ENCODE measurements around the gene SSBP3. TPM values are rescaled to one million over a fixed set of nuclear protein-coding genes. Genes with fewer than 3 reads are reported as not detected.

Gene SSBP3
- total RNA-seq, 4 donors from 2014 or later = 19.0 to 35.2 (median 33.4) TPM

DNA sequence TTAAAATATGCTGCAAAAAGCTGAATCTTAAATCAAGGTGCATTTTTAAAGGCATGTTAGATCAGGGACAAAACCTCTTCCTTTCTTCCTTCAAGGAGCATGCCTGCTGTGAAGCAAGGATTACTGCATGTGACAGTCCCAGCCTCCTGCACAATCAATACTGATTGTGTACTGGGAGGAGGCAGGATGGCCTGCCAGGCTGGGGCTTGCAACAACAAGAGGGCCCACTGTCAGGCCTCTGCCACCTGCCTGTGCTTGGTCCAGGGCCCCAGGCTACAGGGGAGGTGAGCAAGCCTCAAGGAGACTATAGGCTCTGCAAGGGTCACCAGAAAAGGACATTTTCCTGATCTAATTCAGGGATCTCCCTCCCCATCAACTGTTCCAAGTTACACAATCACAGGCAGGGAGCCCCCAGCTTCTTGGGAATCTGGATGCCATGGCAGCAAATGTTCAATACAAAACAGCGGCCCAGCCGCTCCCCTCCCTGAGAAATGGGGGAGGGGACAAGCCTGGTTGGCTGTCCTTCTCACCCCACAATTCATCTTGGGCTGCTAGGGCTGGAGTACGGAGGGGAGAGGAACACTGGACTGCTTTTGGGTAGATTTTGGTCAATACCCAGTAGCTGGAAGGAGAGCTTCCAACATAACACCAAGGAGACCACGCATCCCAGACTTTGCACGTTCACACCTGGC lies 76.7 kb downstream of the SSBP3 start:
- DNase-seq = no peak
- Histone ChIP-seq H3K27ac (peak overlapping the region in 2 of 4 donors; percentile 38 to 74), H3K36me3 (no peaks in the 10 kb centered on the region), H3K27me3 (no peaks in the 10 kb centered on the region), H3K4me1 (peaks cover 0 to 76% (median 5%) of the 10 kb centered on the region in 4 donors), H3K9me3 (no peaks in the 10 kb centered on the region), H3K4me3 (no peak overlapping the region)
- TF ChIP-seq, protein P1, sequence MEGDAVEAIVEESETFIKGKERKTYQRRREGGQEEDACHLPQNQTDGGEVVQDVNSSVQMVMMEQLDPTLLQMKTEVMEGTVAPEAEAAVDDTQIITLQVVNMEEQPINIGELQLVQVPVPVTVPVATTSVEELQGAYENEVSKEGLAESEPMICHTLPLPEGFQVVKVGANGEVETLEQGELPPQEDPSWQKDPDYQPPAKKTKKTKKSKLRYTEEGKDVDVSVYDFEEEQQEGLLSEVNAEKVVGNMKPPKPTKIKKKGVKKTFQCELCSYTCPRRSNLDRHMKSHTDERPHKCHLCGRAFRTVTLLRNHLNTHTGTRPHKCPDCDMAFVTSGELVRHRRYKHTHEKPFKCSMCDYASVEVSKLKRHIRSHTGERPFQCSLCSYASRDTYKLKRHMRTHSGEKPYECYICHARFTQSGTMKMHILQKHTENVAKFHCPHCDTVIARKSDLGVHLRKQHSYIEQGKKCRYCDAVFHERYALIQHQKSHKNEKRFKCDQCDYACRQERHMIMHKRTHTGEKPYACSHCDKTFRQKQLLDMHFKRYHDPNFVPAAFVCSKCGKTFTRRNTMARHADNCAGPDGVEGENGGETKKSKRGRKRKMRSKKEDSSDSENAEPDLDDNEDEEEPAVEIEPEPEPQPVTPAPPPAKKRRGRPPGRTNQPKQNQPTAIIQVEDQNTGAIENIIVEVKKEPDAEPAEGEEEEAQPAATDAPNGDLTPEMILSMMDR (IDR thresholded peaks at IDR 0.05) = no peak
- no peak for TF ChIP-seq POLR2A (IDR thresholded peaks at IDR 0.05)

DNA sequence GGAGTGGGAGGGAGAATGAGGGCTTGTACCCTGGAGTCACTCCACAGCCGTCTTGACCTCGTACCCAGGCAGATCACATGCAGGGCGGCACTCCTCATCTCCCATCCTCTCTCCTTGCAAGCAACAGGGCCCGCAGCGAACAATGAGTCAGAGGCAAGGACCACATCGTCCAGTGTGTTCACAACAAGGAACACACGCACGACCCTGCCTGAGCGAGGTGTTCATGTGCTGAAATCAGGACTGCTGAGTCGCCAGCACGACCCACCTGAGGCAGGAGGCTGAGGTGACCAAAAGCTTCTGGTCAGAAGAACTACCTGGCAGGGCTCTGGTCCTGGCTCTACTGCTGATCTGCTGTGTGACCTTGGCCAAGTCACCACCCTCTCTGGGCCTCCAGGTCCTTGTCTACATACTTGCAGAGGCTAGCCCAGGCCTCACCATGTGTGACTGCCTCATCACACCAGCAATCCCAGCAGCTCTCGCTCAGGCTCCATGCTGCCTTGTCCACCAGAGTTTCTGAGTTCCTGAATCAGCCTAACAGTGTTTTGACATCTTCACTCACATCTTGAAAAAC lies 78.0 kb downstream of the SSBP3 start:
- Histone ChIP-seq H3K27ac (peak overlapping the region; percentile 27 to 74 (median 58)), H3K4me1 (peaks cover 0 to 76% (median 5%) of the 10 kb centered on the region in 4 donors)

DNA sequence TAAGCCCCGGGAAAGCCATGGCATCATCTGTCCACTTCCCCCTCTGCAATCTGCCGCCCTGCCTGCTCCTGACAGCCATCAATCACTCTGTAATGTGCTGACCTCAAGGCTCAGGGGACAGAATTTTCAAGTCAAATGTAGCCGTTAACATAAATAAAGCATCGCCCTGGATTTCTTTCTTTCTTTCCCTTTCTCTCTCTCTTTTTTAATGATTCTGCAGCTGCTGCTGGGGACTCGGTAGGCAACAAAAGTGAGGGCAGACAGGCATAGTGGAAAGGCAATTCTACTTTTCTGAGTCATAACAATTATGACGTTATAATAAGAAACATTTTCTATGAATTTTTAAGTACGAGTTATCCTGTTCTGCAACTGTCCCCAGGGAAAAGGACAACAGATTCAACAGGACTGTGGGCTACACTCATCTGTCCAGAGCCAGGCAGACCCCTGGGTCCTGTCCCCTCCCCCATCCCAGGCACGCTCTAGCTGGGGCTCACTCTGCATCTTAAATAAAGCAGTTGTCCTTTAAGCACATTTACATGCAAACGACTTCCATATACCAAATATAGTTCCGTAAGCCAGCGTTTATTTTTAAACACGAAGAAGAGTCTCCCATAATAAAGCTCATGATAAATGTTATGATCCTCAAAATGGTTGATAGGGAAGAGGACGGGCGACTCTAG lies 78.7 kb downstream of the SSBP3 start:
- H3K4me1 ChIP-seq = peaks cover 0 to 72% (median 5%) of the 10 kb centered on the region in 4 donors
- no peaks in the 10 kb centered on the region for H3K27me3 ChIP-seq
- peak overlapping the region; percentile 53 to 74 (median 66) for H3K27ac ChIP-seq
- no peak for TF ChIP-seq POLR2A (IDR thresholded peaks at IDR 0.05)
- TF ChIP-seq, protein P1 (IDR thresholded peaks at IDR 0.05) = no peak
- no peak overlapping the region for H3K4me3 ChIP-seq
- DNase-seq = no peak
- no peaks in the 10 kb centered on the region for H3K36me3 ChIP-seq
- H3K9me3 ChIP-seq = no peaks in the 10 kb centered on the region

More for the DNA sequence above, 78.0 kb downstream of the SSBP3 start:
- H3K9me3 ChIP-seq = no peaks in the 10 kb centered on the region
- no peak for DNase-seq
- TF ChIP-seq, protein P1 (IDR thresholded peaks at IDR 0.05) = no peak
- no peak for TF ChIP-seq POLR2A (IDR thresholded peaks at IDR 0.05)
- no peaks in the 10 kb centered on the region for H3K27me3 ChIP-seq
- H3K4me3 ChIP-seq = no peak overlapping the region
- no peaks in the 10 kb centered on the region for H3K36me3 ChIP-seq

DNA sequence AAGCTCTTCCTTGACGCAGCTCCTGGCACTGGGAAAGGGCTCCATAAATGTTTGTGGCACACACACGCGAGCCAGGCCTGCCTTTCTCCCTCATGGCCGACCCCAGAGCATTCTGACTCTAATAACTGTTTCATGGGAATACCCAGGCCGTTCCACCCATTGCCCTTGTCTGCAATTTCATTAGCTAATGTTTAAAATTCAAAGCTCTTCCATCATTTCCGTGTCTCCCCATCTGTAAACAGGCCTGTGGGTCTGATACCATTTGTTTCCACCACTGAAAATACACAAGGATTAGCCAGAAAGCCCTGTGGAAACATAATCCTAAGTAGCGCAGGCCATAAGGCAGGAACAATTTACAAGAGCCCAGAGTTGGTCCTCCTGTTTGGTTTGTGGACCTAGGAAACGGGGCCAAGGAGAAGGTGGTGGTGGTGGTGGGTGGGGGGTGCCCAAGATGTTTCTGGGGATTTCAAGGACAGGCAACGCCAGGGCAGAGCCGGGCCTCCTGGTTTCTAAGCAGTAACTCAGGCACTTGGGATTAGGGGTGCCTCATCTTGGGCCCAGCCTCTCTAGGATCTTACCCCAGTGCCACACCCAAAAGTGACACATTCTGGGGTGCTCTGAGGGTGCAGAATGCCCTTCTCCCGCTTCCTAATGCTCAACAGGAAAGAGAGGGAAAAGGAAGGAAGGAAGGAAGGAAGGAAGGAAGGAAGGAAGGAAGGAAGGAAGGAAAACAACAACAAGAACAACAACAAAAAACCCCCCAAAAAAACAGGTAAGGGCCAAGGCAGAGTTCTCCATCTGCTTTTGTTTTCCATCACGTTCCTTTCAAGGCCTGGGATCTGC lies 79.4 kb downstream of the SSBP3 start:
- TF ChIP-seq POLR2A (IDR thresholded peaks at IDR 0.05) = no peak
- TF ChIP-seq, protein P1 (IDR thresholded peaks at IDR 0.05) = no peak
- H3K4me1 ChIP-seq = peaks cover 0 to 66% (median 5%) of the 10 kb centered on the region in 4 donors
- peak overlapping the region; percentile 53 to 74 (median 66) for H3K27ac ChIP-seq
- H3K36me3 ChIP-seq = no peaks in the 10 kb centered on the region
- no peak for DNase-seq
- H3K27me3 ChIP-seq = no peaks in the 10 kb centered on the region
- H3K9me3 ChIP-seq = no peaks in the 10 kb centered on the region
- no peak overlapping the region for H3K4me3 ChIP-seq
